SK-N-DZ (cell line): ENCODE results near the gene HNRNPC. TPM values are rescaled to one million over a fixed set of nuclear protein-coding genes. Genes with fewer than 3 reads are reported as not detected.
A peak's percentile ranks its signal among the peaks of the same experiment; 100 is the strongest.
"Not testable (repeated sequence)": the region's sequence is repeated elsewhere in the genome, so short reads cannot be mapped to it uniquely, and the experiment has no call there.

Source experiments
- DNase-seq: peaks from one replicate; pipeline ENCODE4 v3.0.0-alpha.2; 2015; ENCODE audit warnings: low spot score
- polyA plus RNA-seq, 2 experiments: library from polyadenylated mRNA; depleted of rRNA; stranded (reverse); fragments of >200 nt; gene quantifications; 2 replicates each; pipeline ENCODE4 v1.2.3, GENCODE V29; 2014

HNRNPC gene
- 1,281 and 1,296 TPM in 2 replicates for polyA plus RNA-seq (2014; cell fraction: cytosol; rRNA removed)
- polyA plus RNA-seq (2014; cell fraction: nucleus; rRNA removed) = 564 and 789 TPM in 2 replicates

DNA sequence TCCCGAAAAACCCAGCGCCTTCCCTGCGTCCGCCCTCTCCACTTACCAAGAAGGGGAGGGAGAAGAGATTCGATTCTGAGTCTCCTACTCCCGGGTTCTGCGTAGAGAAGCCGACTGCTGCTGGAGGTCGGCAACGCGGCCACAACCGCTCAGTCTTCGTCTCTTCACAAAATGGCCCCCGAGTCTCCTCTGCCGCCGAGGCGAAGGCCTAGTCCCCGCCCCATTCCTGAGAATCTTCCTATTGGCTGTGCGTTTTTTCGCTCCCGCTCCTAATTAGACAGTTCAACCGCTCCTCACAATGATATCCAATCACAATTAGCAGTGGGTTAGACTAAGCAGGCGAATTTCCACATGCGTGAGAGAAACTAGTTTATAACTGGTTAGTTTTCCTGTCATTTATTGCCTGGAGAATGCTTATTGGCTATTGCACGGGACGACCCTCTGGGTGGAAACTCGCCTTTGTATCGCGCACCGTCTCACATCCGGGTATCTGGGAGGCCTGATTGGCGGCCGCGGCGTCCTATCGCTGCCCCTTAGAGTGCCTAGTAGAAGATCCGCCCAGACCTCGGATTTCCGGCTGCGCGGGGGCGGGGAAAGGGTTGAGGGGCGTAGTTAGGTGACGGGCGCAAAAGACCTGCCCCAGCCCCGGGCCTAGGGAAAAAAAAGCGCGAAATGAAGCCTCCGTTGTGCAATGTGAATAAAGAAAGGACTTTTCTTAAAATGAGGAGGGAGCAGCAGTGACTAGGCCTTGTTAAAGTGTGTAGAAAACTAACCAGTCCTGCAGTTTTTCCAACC is at the start of gene HNRNPC:
Gene HNRNPC, minus strand, starts transcription at position 191 of the 795 bp plus-strand sequence. CDS start 35,249 bp downstream, outside the sequence.
- peak; percentile 100 for DNase-seq

DNA sequence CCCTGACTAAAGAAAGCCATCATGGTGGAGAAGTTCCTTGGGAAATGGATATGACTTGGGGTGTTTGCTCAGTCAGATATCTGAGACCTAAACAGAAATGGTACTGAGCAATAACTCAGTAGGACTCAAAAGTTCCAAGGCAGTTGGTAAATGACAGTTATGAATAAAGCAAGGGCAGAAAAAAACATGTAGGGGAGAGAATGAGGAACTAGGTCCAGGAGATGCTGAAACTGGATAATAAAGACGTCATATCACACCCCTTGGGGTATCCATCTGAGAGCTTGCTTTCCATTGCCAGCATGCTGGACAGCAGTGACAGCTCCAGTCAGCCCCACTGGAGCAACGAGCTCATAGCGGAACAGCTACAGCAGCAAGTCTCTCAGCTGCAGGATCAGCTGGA is 48.2 kb upstream of the HNRNPC start:
- DNase-seq = no peak

DNA sequence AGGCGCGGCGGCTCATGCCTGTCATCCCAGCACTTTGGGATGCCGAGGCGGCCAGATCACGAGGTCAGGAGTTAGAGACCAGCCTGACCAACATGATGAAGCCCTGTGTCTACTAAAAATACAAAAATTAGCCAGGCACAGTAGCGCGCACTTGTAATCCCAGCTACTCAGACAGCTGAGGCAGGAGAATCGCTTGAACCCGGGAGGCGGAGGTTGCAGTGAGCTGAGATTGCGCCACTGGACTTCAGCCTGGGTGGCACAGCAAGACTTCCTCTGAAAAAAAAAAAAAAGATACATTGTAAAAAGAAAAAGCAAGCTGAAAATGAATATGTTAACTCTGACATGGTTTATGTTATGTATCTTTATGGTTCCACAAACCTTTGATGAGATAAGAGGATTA is 44.3 kb upstream of the HNRNPC start:
- no peak for DNase-seq

DNA sequence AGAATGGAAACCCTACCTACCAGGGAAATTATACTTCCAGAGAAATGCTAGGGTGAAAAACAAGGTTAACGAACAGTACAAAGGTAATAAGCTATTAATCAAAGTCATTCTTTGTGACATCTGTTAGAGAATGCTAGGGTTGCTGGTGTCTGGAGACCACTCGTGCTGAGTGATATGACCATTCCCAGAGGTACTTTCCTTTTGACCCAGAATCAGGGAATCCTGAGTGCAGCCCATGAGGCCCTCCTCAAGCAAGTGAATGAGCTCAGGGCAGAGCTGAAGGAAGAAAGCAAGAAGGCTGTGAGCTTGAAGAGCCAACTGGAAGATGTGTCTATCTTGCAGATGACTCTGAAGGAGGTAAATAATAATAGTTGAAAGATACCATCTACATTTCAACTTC is 42.4 kb upstream of the HNRNPC start:
- DNase-seq = no peak

DNA sequence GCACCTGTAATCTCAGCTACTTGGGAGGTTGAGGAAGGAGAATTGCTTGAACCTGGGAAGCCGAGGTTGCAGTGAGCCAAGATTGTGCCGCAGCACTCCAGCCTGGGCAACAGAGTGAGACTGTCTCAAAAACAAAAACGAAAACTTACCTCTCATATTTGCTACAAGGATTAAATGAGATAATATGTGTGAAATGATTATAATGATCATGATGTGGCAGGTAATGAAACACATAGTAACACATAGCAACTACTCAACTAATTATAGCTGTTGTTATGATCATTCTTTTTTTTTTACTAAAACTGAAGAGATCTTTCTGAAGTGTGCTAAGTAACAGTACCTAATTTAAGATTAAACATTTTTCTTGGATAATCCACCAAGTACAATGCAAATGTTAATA is 40.7 kb upstream of the HNRNPC start:
- DNase-seq = no peak

DNA sequence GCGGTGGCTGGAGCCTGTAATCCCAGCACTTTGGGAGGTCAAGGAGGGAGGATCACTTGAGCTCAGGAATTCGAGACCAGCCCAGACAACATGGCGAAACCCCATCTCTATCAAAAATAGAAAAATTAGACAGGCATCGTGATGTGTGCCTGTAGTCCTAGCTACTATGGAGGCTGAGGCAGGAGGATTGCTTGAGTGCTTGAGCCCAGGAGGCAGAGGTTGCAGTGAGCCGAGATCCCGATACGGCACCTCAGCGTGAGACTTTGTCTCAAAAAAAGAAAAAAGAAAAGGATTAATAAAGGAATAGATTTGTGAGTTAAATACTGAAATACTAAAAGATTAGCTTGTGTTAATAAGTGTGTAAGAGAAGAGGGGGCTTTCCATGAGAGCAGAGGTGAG is 40.0 kb upstream of the HNRNPC start:
- no peak for DNase-seq

DNA sequence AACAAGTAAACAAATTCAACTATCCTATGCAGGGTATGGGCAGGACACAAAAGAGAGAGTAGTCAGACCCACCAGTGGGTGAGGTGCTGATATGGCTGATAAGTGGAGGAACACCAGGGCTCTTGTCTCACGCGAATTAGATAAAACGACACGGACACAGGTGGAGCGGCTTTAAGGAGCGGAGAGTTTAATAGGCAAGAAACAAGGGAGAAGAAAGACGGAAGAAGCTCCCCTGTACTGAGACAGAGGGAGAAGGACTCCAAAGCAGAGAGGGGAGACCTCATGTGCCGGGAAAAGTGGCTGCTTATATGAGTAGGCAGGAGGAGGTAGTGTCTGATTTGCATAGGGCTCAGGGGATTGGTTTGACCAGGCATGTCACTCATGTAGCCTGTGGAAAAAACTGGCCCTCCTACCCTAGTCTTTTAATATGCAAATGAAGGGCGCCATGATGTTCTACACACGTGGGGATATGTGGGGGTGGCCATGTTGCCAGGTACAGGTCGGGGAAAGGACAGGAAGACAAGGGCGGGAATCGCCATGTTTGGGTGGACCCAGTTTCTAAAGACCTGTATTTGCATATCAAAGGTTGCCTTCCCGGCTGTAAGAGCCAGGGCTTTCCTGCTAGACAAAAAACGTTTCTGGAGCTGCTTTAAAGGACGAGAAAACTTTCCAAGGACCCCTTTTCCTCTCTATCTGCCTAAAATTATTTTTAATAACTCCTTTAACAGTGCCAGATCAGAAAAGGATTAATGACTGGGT is 39.4 kb upstream of the HNRNPC start:
- peak; percentile 90 for DNase-seq

DNA sequence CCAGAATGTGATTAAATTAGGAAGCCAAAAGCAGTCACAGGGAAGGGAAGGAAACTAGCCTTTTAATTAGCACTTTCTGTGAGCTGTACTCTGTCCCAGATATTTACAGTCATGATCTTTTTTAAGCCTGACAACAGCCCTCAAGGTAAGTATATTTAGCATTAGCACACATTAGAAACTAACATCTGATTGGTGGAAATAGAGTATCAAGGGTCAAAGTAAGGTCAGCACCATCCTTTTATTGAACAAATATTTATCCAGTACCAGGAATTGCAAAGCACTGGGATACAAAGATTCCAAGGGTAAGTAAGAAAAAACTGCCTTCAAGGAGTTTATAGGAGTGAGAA is 38.9 kb upstream of the HNRNPC start:
- DNase-seq = no peak

- DNase-seq = no peak
These were observed 38.4 kb upstream of the HNRNPC start for GRCh38 chr14:21307637-21308036.

DNA sequence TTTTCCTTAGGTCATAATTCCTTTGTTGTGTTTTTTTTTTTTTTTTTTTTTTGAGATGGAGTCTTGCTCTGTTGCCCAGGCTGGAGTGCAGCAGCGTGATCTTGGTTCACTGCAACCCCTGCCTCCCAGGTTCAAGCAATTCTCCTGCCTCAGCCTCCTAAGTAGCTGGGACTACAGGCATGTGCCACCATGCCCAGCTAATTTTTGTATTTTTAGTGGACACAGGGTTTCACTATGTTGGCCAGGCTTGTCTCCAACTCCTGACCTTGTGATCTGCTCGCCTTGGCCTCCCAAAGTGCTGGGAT is 33.5 kb upstream of the HNRNPC start:
- not testable (repeated sequence) for DNase-seq

DNA sequence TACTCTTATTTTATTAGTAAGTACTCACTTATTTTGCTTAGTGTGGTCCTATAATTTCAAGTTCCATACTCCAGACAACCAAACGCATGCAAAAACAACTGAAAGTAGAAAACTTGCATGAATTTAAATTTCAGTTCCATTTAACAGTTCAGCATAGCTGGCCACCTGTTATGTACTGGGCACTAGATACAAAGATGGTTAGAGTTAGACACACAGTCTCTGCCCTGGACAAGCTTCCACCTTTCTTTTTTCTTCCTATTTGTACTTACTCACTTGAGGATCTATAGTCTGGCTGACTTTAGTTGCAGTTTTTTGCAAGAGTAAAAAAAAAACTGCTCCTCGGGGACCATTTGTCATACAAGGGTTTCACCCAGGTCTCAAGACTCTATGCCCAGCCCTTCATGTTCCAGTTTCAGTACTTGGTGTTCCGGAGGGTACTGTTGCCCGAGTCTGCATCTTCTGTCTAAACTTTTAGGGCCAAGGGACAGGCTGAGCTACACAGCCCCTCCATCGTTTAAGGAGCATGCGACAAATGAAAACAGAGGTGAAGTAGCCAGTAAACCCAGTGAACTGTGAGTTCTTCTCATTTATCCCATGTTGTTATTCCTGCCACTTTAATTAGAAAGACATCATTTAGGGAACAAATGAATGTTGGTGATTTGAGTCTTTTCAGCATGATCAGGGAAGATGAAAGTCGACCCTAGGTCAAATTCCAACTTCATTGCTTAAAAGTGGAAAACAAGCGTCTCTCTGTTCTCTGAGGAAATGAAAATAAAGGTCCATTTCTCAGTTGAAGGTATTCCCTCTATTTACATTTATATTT is 33.0 kb upstream of the HNRNPC start:
- no peak for DNase-seq

GRCh38 chr14:21300892-21301291 is 31.6 kb upstream of the HNRNPC start:
- peak; percentile 27 for DNase-seq

DNA sequence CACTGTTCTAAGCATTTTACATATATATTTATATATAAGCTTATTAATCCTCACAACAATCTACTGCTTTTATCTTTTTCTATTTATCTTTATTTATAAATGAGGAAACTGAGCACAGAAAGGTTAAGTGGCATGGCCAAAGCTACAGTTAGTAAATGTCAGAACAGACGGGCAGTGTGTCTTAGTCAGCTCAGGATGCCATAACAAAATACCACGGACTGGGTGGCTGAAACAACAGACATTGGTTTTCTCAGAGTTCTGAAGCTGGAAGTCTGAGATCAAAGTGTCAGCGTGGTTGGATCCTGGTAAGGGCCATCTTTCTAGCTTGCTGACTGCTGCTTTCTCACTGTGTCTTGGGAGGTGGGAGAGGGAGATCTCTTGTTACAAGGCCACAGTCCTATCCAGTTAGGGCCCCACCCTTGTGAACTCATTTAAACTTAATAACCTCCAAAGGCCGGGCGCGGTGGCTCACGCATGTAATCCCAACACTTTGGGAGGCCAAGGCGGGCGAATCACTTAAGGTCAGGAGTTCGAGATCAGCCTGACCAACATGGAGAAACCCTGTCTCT is 30.4 kb upstream of the HNRNPC start:
- DNase-seq = no peak

DNA sequence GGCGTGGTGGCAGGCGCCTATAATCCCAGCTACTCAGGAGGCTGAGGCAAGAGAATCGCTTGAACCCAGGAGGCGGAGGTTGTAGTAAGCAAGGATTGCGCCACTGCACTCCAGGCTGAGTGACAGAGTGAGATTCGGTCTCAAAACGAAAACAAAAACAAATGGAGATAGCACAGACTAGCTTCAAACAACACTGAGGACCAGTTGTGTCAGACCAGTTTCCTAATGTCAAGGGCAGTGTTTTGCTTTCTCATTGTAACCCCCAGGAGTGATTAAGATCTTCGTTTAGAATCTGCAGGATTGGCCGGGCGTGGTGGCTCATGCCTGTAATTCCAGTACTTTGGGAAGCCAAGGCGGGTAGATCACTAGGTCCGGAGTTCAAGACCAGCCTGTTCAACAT is 29.1 kb upstream of the HNRNPC start:
- DNase-seq = no peak

GRCh38 chr14:21294026-21294425 is 24.8 kb upstream of the HNRNPC start:
- DNase-seq = not testable (repeated sequence)

- no peak for DNase-seq
These were observed 17.9 kb upstream of the HNRNPC start for GRCh38 chr14:21287168-21287567.

- not testable (repeated sequence) for DNase-seq
These were observed 17.3 kb upstream of the HNRNPC start for GRCh38 chr14:21286516-21286915.

GRCh38 chr14:21281917-21282316 is 12.7 kb upstream of the HNRNPC start:
- not testable (repeated sequence) for DNase-seq

DNA sequence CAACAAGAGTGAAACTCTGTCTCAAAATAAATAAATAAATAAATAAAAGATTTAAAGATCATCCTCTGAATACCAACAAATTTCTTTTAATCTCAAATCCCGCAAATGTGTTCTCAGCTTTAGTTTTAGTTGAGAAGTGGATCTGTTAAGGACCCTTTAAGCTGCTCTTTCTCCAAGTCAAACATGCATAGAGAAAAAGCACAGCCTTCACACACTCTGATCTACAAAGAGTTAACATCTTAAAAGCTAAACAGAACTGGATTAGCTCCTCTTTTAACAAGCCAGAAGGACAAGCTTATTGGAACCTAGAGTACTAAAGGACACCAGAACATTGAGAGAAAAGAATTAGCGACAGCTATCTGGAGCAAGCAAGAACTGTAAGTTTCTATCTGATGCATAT is 10.5 kb upstream of the HNRNPC start, which contains the start of gene RPGRIP1:
Gene RPGRIP1, plus strand, starts transcription at position 301 of the 400 bp plus-strand sequence. CDS start 7,894 bp downstream, outside the sequence.
- DNase-seq = no peak

- no peak for DNase-seq
These were observed 9.4 kb upstream of the HNRNPC start for GRCh38 chr14:21278632-21279031.

DNA sequence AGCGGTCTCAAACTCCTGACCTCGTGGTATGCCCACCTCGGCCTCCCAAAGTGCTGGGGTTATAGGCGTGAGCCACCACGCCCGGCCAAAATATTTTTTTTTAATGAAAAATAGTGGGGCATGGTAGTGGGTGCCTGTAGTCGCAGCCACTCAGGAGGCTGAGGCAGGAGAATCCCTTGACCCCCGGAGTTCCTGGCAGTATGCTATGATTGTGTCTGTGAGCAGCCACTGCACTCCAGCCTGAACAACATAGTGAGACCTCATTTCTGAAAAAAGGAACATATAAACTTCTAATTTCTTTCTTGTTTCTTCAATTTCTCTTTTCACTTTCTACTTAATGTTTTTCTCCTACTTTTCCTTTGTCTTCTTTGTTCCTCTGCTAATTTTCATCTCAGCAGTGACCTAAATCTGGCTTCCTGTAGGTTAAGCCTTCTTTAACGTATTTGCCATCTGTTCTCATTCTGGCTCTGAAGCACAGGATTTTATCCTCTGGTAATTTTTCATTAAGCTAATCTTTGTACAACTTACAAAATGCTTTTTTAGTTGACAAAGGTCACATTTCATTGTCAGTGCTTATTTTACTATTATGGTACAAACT is 6.1 kb upstream of the HNRNPC start:
- no peak for DNase-seq
